HAP-1 (cell line): Measurements from ENCODE around the gene FGF6.

Experiments used
- DNase-seq, 2 experiments: peaks; one replicate each; pipeline ENCODE4 v3.0.0-alpha.2; 2016 to 2020; ENCODE audit warnings: low spot score in 2 of 2
- H3K27me3 ChIP-seq: fragments of 250-450 bp; sonication (Bioruptor Pico); 2 replicates; pipeline ENCODE4 v1.5.1; 2020; ENCODE audit warnings: low read depth, mild to moderate bottlenecking, moderate library complexity
- H3K36me3 ChIP-seq: fragments of 250-450 bp; sonication (Bioruptor Pico); replicated peaks from 2 replicates; pipeline ENCODE4 v1.5.1; 2020; ENCODE audit warnings: mild to moderate bottlenecking
- H3K4me1 ChIP-seq: fragments of 250-450 bp; sonication (Bioruptor Pico); 2 replicates; pipeline ENCODE4 v1.5.1; 2020; ENCODE audit warnings: mild to moderate bottlenecking
- H3K4me3 ChIP-seq: fragments of 250-450 bp; sonication (Bioruptor Pico); 2 replicates; pipeline ENCODE4 v1.5.1; 2020; ENCODE audit warnings: mild to moderate bottlenecking, moderate library complexity
- H3K9me3 ChIP-seq: fragments of 250-450 bp; sonication (Bioruptor Pico); 2 replicates; pipeline ENCODE4 v1.5.1; 2020; ENCODE audit warnings: mild to moderate bottlenecking, moderate library complexity
- in situ Hi-C: fragments of 300-500 bp; cut with MboI; formaldehyde crosslinking; loops from 3 replicates; pipeline ENCODE4 v1.14.3; 2020; ENCODE audit warnings: low sequenced_read_pairs, inconsistent platforms, mixed read lengths

FGF6 gene

DNA sequence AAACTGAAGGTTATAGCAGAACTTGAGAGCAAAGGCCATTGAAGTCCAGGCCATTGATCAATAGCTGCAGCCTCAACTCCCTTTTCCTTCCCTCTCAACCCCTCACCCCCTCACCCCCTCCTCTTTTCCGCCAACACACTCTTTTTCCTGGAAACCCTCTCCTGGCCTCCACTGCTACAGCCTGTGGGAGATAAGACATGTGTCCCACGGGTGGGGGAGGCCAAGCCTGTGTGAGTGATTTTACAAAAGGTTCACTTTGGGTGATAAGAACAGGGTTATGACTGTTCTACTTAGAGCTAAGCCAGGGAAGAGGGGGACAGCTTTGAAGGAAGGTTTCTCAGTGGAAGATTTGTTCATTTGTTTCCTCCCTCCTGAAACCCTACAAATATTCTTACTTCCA lies 57.0 kb downstream of the FGF6 start:
- Histone ChIP-seq H3K9me3 (no peaks in the 10 kb centered on the region), H3K4me3 (no peak overlapping the region), H3K27me3 (0 out of 2 replicates have a peak, but pooled peaks cover 5% of the 10 kb centered on the region), H3K4me1 (no peaks in the 10 kb centered on the region), H3K36me3 (no peaks in the 10 kb centered on the region)
- DNase-seq = no peak
- in situ Hi-C loops = no loop called here

DNA sequence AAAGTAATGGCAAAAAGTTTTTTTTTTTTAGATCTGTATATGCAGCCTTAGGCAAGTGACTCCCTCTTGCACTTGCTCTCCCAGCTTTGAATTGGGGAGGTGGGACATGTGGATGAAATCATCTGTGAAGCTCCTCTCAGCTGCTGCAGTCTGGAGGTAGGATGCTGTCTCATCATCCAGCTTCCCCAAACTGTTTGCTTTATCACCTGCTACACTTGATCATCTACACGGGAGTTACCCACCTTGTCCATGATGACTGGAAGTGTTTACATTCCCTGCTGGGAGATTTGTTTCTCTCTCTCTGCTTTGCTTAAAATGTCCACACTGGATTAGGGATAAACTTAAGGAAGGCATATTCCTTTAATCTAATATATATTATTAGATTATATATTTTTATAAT lies 57.6 kb downstream of the FGF6 start:
- Histone ChIP-seq H3K36me3 (no peaks in the 10 kb centered on the region), H3K4me1 (no peaks in the 10 kb centered on the region), H3K9me3 (no peaks in the 10 kb centered on the region), H3K27me3 (0 out of 2 replicates have a peak, but pooled peaks cover 2% of the 10 kb centered on the region), H3K4me3 (no peak overlapping the region)
- no peak for DNase-seq
- in situ Hi-C loops = no loop called here

GRCh38 chr12:4387607-4388006 lies 58.0 kb downstream of the FGF6 start:
- H3K9me3 ChIP-seq = no peaks in the 10 kb centered on the region
- in situ Hi-C loops = no loop called here
- no peaks in the 10 kb centered on the region for H3K4me1 ChIP-seq
- H3K36me3 ChIP-seq = no peaks in the 10 kb centered on the region
- DNase-seq = no peak
- H3K4me3 ChIP-seq = no peak overlapping the region
- no peaks in the 10 kb centered on the region for H3K27me3 ChIP-seq

DNA sequence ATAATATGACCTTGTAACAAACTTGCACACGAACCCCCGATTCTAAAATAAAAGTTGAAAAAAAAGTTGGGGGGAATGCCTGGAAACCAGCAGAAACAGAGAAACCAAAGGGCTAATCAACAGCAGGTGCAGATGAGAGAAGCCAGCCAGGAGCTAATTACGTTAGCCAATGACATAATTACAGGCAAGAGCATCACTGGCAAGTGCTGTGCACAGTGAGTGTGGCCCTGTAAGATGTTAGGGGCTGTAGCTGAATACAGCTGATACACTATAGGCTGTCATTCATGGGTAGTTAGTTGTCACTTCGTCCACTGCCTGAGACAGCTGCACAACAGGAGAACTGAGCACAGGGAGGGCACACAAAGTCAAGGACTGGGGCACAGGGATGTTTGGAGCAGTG lies 58.8 kb downstream of the FGF6 start:
- no peak for DNase-seq
- no peaks in the 10 kb centered on the region for H3K9me3 ChIP-seq
- no peak overlapping the region for H3K4me3 ChIP-seq
- H3K4me1 ChIP-seq = no peaks in the 10 kb centered on the region
- in situ Hi-C loops = no loop called here
- H3K27me3 ChIP-seq = no peaks in the 10 kb centered on the region
- no peaks in the 10 kb centered on the region for H3K36me3 ChIP-seq
